ENCODE data around the gene DNASE1L2.
"Not testable (repeated sequence)": the region's sequence is repeated elsewhere in the genome, so short reads cannot be mapped to it uniquely, and the experiment has no call there.

Gene DNASE1L2

DNA sequence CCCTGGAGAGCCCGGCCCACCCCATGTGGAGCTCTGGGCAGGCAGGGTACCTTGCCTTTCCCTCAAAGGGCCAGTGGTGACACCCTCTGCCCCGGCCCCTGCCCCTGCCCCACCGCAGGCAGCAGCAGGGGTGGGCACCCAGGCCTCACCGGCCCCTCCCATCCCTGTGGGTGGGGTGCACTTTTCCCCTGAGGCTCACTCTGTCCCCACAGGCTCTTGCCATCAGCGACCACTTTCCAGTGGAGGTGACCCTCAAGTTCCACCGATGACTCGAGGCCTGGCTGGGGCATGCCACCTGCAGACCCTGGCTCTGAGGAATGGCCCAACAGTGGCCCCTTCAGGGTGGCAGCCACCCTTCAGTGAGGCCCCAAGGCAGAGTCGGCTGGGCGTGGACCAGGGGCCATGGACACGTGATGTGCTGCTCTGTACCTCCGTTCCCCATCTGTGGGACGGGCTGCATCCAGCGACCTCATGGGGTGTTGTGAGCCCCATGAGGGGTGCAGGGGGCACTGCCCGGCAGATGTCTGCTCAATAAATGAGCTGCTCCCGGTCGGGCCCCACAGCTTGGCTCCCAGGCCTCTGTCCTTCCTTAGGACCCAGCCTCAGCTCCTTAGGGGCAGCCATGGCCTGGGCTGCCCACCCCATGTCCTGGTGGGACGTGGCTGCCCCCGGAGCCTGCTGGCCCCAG is 2.0 kb downstream of the DNASE1L2 start:
- DNase-seq (ENCODE audit: low read depth, low spot score) = no peak

DNA sequence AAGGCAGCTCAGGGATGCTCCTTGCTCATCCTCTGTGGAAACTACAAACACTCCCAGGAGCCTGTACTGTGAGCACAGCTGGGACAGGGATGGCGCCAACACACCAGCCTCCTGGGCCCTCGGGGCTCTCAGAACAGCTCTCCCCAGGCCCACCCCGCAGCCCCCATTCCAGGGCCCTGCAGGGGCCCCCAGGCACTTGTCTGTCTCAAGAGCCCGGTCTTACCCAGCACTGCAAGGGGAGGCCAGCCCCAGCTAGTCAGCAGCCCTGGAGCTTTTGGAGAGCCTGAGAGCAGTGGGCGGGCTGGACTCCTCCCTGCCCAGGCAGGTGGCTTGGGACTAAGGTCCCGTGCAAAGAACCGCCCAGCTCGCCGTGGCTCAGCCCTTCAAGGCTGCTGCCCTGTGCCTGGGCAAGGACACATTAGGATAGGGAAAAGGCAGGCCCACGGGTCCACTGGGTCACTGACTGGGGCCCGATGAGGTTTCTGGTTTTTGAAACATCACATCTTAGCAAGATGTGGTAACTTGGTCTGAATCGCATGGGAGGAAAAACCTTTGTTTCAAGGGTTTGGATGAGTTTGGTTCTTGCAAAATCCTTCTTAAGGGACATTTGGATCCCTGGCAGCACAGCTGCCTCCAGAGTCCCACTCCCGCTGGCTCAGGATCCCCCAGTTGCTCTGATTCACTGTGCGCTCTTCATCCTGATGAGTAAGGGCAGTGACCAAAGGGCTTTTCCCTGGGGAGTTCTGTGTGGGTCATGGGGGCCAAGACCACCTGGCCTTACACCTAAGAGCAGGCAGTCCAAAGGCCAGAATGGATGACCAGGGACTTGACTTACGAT is 2.8 kb downstream of the DNASE1L2 start:
- no peak for DNase-seq (ENCODE audit: low read depth, low spot score)

DNA sequence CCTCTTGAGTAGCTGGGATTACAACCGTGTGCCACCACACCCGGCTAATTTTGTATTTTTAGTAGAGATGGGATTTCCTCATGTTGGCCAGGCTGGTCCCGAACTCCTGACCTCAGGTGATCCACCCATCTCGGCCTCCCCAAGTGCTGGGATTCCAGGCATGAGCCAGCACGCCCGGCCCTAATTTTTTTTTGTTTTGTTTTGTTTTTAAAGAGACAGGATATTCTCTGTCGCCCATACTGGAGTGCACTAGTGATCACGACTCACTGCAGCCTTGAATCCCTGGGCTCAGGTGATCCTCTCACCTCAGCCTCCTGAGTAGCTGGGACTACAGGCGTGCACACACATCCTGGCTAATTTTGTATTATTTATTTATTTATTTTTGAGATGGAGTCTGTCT is 4.1 kb downstream of the DNASE1L2 start:
- not testable (repeated sequence) for DNase-seq (ENCODE audit: low read depth, low spot score)

DNA sequence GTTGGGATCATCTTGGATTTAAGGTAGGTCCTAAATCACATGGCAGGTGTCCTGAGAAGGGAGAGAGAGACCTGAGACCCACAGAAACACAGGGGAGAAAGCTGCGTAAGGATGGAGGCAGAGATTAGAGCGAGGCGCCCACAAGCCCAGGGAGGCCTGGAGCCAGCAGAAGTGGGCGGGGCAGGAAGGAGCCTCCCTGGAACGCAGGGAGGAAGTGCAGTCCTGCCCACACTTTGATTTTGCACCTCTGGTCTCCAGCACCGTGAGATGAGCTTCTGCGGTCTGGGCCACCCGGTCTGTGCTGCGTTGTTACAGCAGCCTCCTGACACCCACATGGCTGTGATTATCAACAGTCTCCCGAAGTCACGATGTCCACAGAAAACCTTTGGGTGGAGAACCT is 6.4 kb downstream of the DNASE1L2 start:
- no peak for DNase-seq (ENCODE audit: low read depth, low spot score)

DNA sequence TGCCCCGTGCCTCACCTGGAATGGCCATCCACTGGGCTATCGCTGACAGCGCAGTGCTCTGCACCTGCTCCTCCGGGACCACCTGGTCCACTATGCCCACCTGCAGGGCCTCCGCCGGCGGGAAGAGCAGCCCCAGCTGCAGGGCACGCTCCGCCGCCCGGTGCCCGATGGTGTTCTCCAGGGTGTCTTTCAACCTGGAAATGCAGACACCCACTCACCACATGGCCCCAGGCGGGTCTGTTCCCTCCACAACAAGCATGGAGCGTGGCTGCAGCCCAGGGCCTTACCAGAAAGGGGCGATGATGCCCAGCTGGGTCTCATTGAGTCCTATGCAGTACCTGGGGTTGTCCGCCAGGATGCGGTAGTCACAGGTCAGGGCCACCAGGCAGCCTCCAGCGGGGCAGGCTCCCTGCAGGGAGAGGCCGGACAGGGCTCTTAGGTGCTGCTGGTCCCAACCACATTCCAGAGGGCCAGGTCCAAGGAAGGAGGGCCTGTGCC is 6.8 kb downstream of the DNASE1L2 start:
- DNase-seq (ENCODE audit: low read depth, low spot score) = no peak

DNA sequence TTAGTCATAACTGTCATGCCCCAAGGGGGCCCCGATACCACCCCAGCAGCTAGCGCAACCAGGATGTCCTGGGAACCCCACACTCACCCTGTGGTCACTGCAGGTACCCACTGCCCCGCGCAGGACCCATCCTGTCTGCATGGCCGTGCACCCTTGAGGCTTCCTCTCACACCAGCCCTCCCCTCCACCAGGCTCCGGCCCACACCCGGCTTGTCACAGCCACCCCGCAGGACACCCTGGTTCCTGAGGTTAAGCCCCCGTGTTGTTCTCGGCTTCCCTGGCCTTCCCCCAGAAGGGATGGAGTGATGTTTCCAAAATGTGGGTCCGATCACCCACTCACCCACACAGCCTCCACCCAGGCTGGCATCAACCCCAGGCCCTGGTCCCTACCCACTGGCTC is 7.5 kb downstream of the DNASE1L2 start:
- DNase-seq (ENCODE audit: low read depth, low spot score) = no peak

DNA sequence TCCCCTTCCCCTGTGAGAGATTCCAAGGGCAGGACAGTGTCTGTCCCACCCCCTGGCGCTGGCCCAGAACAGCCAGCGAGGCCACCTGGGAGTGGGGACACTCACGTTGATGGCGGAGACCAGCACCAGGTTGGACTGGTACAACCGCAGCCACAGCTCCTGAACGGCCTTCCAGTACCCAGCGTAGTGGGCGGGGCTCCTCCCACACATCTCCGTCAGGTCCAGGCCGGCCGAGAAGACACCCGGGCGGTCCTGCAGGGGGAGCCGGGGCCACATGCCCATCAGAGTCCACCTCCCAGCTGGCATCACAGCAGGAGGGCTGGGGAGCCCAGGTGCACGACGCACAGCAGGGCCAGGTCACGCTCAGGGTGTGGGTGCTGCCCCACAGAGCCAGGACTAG is 8.1 kb downstream of the DNASE1L2 start:
- no peak for DNase-seq (ENCODE audit: low read depth, low spot score)

DNA sequence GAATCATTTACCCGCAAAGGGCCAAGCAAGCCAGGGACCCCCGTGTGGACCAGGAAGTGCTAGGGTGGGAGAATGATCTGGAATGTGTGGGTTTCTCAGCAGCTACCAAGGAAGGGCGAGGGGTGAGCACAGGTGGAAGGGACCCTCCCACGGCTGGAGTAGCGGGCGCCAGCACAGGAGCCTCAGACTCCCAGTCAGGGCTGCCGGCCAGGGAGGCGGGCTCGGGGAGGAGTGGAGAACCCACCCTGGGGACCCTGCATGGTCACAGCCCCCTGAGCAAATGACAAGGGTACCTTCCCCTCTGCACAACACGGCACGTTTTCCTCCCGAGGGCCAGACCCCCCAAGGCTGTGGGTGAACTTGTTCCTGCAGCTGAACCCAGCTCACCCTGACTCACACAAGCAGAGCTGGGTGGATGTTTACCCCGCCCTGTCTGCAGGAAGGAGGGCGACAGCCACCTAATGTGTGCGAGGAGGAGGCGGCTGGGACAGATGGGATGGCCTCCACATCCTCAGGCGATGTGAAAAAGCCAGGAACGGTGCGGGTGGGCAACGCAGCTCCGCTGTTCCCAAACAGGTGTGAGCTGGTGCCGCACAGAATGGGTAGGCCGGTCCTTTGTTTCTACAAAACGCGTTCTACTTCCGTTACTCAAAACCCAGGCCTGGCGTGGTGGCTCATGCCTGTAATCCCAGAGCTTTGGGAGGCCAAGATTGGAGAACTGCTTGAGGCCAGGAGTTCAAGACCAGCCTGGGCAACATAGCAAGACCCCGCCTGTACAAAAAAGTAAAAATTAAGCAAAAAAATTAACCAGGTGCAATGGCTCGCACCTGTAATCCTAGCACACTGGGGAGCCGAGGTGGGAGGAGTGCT is 8.9 kb downstream of the DNASE1L2 start:
- DNase-seq (ENCODE audit: low read depth, low spot score) = no peak

DNA sequence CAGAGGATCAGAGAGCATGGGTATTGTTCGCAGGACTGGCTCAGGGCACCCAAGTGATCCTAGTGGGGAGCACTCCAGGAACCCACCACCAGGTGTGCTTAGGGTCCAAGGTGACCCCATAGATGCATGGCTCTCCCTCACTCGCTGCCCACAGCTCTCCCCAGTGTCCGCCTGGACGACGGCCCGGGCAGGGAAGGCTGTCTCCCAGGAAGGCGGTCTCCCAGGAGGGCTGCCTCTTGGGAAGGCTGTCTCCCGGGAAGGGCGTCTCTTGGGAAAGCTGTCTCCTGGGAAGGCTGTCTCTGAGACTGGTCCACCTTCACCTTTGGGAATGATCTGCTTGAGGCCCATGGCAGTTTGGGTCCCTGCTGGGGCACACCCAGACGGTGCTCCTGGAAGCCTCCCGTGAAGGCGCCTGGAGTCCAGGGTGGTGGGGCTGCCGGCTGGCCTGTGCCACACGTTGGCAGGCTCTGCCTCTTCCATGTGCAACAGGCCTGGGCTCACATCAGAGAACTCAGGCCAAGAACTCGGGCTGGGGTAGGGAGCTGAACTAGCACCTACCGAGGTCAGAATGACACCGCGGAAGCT is 10.1 kb downstream of the DNASE1L2 start:
- DNase-seq (ENCODE audit: low read depth, low spot score) = no peak

DNA sequence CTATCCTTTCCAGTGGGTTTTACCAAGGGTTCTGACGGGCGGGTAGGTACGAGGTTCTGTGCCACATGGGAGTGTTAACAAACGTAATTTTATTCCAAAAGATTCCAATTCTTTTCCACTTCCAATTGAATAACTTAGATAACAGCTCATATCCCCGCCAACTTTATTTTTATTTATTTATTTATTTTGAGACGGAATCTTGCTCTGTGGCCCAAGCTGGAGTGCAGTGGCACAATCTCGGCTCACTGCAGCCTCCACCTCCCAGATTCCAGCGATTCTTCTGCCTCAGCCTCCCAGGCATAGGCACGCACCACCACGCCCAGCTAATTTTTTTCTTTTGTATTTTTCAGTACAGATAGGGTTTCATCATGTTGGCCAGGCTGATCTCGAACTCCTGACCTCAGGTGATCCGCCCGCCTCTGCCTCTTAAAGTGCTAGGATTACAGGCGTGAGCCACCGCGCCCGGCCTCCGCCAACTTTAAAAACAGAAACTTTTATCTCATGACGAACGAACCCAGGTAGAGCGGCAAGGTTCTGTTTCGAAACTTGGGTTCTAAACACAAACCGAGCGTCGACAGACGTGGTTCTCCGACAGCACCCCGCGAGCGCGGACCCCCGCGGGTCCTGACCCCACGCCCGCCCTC is 14.5 kb downstream of the DNASE1L2 start:
- DNase-seq (ENCODE audit: low read depth, low spot score) = no peak

DNA sequence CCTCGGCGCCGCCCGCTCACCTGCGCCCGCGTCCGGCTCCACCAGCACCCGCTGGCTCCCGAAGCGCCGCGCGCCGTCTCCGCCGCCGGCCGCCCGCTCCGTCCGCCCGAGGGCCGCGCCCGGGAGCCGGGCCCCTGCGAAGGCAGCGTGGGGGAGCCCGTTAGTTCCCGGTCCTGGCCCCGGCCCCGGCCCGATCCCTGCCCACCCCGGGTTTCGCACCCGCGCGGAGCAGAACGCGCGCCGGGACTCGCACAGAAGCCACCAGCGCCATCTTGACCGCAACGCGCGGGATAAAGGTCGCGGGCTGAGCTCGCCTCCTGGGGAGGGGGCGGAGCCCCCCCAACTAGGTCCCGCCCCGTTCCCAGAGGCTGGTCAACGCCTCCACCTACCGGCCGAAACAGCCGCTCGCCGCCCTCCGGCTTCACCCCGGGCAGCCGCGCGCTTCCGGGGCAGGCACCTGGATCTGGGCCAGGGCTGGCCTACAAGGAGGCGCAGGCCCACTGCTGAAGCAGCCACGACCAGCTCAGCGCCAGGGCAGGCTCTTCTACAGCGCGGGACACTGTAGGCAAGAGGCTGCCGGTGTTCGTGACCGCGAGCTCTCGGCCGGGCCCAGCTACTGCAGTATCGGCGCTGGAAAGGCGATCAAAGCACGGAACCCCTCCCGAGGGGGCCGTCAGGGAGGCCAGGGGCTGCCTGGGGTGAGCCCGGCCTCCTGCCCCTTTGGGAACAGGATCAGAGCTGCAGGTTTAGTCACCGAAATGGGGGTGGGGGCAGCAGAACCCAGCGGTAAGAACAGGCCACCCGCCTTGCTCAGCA is 15.3 kb downstream of the DNASE1L2 start, which contains the start of gene ECI1:
TSS of gene ECI1 (minus strand) at position 292 of the 816 bp plus-strand sequence. CDS start at position 271, 21 bp downstream.
- peak; percentile 98 for DNase-seq (ENCODE audit: low read depth, low spot score)

DNA sequence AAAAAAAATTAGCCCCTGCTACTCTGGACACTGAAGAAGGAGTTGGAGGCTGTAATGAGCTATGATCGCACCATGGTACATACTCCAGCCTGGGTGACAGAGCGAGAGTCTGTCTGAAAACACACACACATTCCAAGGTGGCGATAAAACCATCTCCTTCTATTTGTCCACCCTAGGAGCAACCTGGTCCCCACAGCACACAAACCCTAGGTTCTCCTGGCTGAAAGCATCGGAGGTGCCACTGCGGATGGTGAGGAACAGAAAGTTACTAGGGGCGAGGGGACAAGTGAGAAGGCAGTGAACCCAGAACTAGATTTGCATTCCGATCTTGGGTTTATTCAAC is 16.5 kb downstream of the DNASE1L2 start:
- DNase-seq (ENCODE audit: low read depth, low spot score) = no peak

DNA sequence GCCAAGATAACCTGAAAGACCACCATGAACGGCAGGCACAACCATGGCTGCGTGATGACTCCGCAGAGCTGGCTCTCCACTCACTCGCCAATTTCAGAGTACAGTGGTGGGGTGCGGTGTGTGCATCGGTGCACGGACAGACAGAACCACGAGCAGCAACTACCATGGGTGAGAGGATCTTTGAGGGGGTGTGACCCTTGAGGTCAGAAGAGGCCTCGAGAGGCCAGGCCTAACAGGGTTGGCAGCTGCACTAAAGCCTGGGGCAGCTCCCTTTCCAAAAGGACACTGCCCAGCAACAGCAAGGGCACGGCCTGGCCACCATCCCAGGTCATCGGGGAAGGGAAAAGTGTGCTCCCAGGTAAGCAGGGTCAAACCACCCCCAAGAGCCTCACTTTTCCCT is 17.0 kb downstream of the DNASE1L2 start:
- DNase-seq (ENCODE audit: low read depth, low spot score) = no peak

DNA sequence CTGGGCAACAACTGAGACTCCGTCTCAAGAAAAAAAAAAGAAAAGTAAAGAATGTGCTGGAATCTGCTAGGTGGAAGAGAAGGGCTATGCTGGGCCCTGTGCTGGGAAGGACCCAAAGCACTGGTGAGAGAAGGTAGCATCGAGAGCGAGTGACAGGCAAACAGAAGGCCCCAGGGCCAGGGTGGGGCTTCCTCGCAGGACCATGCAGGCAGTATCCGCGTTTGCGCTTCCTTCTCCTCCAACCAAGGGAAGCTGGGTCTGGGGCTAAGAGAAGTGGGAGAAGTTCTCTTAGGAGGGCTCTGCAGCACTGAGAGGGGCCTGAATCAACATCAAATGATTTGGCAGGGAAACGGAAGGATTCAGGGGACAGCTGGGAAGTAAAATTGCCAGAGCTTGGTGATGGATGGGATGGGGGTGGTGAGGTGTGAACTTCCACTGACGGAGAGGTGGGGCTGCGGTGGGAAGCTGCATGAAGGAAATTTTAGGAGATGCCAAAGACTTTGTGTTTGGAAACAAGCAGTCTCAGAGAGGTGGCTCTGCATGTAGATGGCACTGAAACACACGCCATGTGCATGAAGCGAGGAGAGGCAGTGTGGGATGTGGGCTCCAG is 20.4 kb downstream of the DNASE1L2 start:
- no peak for DNase-seq (ENCODE audit: low read depth, low spot score)

DNA sequence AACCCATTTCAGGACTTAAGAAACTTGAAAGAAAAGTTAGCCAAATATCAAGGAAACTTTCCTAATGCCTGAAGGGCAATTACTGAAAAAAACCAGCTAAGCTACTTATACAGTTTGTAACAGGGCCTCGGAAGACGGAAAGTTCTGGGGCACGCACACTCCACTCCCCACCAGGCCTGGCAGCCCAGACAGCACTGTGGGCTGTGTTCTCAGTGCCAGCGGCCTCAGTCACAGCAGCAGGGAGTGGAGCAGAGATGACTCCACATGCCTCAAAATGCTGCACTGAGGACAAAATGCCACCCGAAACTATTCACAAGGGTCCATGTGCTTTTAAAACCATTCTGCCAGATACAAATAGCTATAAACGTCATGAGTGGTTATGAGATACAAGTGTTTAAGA is 21.5 kb downstream of the DNASE1L2 start:
- no peak for DNase-seq (ENCODE audit: low read depth, low spot score)

DNA sequence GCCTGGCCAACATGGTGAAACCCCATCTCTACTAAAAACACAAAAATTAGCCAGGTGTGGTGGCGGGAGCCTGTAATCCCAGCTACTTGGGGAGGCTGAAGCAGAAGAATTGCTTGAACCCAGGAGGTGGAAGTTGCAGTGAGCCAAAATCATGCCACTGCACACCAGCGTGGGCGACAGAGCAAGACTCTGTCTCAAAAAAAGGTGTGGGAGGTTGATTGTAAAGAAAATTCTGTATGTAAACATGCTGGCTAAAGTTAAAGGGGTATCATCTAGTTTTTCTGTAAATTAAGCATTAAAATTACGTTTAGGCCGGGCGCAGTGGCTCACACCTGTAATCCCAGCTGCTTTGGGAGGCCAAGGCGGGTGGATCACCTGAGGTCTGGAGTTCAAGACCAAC is 22.3 kb downstream of the DNASE1L2 start:
- DNase-seq (ENCODE audit: low read depth, low spot score) = not testable (repeated sequence)

DNA sequence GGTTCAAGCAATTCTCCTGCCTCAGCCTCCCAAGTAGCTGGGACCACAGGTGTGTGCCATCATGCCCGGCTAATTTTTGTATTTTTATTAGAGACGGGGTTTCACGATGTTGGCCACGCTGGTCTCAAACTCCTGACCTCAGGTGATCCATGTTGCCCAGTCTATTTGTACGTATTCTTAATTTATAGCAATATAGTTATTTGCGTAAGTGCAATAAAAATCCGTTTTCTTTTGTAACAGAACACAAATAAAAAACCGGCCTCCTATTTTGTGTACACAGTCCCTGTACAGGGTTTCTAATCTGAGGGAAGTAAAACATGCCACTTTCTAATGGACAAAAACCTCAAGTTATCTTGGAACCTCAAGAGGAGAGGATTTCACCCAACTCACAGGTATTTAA is 24.0 kb downstream of the DNASE1L2 start:
- DNase-seq (ENCODE audit: low read depth, low spot score) = no peak

DNA sequence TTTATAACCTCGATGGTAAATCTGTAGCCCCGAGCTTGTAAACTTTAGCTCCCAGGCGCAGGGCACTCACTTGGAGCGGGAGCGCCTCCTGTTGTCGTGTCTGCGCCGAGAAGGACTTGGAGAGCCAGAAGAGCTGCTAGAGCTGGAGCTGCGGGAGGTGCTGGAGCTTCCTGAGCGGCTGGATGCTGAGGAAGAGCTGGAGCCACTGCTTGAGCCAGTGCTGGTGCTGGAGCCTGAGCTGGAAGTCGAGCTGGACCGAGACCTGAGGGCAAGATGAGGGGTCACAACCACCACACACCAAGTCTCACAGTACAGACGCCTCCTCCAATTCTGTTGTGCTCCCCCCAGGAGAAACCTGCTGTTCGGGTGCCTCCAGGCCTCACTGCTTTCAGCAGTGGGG is 26.8 kb downstream of the DNASE1L2 start:
- DNase-seq (ENCODE audit: low read depth, low spot score) = not testable (repeated sequence)

DNA sequence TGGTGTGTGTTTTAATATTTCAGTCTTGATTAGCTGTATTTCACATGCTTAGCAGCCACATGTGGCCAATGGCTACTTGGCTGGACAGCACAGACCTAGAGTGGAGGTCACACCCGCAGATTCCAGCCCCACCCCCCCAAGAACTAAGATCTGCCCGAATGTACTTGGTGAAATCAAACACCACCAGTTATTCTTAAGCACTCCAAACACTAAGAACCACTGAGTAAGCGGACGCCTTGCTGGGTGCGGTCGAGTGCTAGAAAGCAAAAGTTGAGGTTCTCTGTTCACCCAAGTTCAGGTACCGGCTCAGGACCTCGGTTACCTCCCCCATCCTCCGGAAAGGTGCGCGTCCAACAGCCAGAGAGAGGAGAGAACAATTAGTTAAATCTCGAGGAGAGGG is 30.6 kb downstream of the DNASE1L2 start:
- peak; percentile 35 for DNase-seq (ENCODE audit: low read depth, low spot score)

DNA sequence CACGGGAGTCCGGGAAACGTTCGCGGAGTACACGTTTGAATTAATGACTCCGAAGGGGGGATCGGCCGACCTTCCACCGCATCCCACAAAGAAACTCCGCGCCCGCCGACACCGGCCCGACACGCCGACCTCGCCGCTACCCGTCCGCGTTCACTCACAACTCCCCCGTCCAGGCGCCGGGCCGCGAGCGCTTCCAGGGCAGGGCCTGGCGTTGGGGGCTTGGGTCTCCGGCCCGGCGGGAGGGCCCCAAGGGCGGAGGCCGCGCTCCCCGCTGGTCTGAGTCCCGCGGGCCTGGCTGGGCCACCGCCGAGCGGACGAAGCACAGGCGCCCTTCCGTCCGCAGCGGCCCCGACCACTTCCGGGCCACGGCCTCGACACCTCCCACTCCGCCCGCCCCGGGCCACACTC is 31.3 kb downstream of the DNASE1L2 start:
- DNase-seq (ENCODE audit: low read depth, low spot score) = not testable (repeated sequence)

Measured in astrocyte of the hippocampus (primary cell).